ENCODE results near the gene GPR142. TPM values are rescaled to one million over a fixed set of nuclear protein-coding genes. Genes with fewer than 3 reads are reported as not detected.

Gene GPR142
- total and polyA plus RNA-seq, 2 of the 8 experiments (the other 6 are each of a cell fraction or from before 2014, with no cell fraction given), result 0.05 TPM; not detected in 1

DNA sequence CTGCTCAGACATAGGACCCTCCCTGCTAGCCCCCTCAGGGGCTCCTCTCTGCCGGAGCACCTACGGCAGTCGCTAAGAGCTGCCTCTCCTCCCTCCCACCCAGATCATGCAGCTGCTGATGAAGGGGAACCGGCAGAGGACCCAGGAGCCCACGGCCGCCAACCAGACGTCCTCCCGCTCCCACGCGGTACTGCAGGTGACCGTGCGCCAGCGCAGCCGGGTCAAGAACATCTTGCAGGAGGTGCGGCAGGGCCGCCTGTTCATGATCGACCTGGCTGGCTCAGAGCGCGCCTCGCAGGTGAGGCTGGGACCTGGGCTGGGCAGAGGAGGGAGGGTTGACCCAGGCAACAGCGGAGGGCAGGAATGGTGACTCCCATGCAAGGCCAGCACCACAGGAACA is 22.6 kb upstream of the GPR142 start (continued):
- TF ChIP-seq, protein P1, sequence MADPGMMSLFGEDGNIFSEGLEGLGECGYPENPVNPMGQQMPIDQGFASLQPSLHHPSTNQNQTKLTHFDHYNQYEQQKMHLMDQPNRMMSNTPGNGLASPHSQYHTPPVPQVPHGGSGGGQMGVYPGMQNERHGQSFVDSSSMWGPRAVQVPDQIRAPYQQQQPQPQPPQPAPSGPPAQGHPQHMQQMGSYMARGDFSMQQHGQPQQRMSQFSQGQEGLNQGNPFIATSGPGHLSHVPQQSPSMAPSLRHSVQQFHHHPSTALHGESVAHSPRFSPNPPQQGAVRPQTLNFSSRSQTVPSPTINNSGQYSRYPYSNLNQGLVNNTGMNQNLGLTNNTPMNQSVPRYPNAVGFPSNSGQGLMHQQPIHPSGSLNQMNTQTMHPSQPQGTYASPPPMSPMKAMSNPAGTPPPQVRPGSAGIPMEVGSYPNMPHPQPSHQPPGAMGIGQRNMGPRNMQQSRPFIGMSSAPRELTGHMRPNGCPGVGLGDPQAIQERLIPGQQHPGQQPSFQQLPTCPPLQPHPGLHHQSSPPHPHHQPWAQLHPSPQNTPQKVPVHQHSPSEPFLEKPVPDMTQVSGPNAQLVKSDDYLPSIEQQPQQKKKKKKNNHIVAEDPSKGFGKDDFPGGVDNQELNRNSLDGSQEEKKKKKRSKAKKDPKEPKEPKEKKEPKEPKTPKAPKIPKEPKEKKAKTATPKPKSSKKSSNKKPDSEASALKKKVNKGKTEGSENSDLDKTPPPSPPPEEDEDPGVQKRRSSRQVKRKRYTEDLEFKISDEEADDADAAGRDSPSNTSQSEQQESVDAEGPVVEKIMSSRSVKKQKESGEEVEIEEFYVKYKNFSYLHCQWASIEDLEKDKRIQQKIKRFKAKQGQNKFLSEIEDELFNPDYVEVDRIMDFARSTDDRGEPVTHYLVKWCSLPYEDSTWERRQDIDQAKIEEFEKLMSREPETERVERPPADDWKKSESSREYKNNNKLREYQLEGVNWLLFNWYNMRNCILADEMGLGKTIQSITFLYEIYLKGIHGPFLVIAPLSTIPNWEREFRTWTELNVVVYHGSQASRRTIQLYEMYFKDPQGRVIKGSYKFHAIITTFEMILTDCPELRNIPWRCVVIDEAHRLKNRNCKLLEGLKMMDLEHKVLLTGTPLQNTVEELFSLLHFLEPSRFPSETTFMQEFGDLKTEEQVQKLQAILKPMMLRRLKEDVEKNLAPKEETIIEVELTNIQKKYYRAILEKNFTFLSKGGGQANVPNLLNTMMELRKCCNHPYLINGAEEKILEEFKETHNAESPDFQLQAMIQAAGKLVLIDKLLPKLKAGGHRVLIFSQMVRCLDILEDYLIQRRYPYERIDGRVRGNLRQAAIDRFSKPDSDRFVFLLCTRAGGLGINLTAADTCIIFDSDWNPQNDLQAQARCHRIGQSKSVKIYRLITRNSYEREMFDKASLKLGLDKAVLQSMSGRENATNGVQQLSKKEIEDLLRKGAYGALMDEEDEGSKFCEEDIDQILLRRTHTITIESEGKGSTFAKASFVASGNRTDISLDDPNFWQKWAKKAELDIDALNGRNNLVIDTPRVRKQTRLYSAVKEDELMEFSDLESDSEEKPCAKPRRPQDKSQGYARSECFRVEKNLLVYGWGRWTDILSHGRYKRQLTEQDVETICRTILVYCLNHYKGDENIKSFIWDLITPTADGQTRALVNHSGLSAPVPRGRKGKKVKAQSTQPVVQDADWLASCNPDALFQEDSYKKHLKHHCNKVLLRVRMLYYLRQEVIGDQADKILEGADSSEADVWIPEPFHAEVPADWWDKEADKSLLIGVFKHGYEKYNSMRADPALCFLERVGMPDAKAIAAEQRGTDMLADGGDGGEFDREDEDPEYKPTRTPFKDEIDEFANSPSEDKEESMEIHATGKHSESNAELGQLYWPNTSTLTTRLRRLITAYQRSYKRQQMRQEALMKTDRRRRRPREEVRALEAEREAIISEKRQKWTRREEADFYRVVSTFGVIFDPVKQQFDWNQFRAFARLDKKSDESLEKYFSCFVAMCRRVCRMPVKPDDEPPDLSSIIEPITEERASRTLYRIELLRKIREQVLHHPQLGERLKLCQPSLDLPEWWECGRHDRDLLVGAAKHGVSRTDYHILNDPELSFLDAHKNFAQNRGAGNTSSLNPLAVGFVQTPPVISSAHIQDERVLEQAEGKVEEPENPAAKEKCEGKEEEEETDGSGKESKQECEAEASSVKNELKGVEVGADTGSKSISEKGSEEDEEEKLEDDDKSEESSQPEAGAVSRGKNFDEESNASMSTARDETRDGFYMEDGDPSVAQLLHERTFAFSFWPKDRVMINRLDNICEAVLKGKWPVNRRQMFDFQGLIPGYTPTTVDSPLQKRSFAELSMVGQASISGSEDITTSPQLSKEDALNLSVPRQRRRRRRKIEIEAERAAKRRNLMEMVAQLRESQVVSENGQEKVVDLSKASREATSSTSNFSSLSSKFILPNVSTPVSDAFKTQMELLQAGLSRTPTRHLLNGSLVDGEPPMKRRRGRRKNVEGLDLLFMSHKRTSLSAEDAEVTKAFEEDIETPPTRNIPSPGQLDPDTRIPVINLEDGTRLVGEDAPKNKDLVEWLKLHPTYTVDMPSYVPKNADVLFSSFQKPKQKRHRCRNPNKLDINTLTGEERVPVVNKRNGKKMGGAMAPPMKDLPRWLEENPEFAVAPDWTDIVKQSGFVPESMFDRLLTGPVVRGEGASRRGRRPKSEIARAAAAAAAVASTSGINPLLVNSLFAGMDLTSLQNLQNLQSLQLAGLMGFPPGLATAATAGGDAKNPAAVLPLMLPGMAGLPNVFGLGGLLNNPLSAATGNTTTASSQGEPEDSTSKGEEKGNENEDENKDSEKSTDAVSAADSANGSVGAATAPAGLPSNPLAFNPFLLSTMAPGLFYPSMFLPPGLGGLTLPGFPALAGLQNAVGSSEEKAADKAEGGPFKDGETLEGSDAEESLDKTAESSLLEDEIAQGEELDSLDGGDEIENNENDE (IDR thresholded peaks at IDR 0.05; ENCODE audit: insufficient replicate concordance, low read length), result no peak
- TF ChIP-seq FOSL1 (IDR thresholded peaks at IDR 0.05; ENCODE audit: insufficient read depth, low read depth, low read length) (no peak), CHD2 (IDR thresholded peaks at IDR 0.05; ENCODE audit: low read length) (no peak)

Measured in H1 (cell line).